GM23338 (cell line): Measurements from ENCODE around the gene ELFN1. TPM values are rescaled to one million over a fixed set of nuclear protein-coding genes. Genes with fewer than 3 reads are reported as not detected.

Experiments
- ATAC-seq: fragments of 200-7000 bp; cut with Tn5 transposase; 3 replicates; pipeline ENCODE4 v1.9.1; 2020
- DNase-seq: peaks from one replicate; pipeline ENCODE4 v3.0.0-alpha.2; 2015; ENCODE audit warnings: low spot score
- H2AFZ ChIP-seq: fragments of 200-600 bp; sonication (generic); 2 replicates; pipeline ENCODE4 v1.8.0; 2016; ENCODE audit warnings: antibody characterized with exemption, mild to moderate bottlenecking, moderate library complexity
- H3F3A ChIP-seq: fragments of 200-600 bp; sonication (generic); replicated peaks from 2 replicates; pipeline ENCODE4 v1.8.0; 2017; ENCODE audit warnings: antibody characterized with exemption, mixed run types, low read depth
- H3K27ac ChIP-seq: fragments of 200-600 bp; sonication (generic); 2 replicates; pipeline ENCODE4 v1.6.1; 2016; ENCODE audit warnings: low read depth
- H3K27me3 ChIP-seq: fragments of 200-600 bp; sonication (generic); 2 replicates; pipeline ENCODE4 v1.8.0; 2016; ENCODE audit warnings: mild to moderate bottlenecking, mixed run types, moderate library complexity; ENCODE audit not compliant: insufficient read depth
- H3K36me3 ChIP-seq: fragments of 200-600 bp; sonication (generic); 2 replicates; pipeline ENCODE4 v1.8.0; 2016; ENCODE audit warnings: mild to moderate bottlenecking; ENCODE audit not compliant: insufficient read depth
- H3K4me1 ChIP-seq: fragments of 200-600 bp; sonication (generic); 2 replicates; pipeline ENCODE4 v1.8.0; 2016; ENCODE audit warnings: mild to moderate bottlenecking, moderate library complexity; ENCODE audit not compliant: insufficient read depth
- H3K4me2 ChIP-seq: fragments of 200-600 bp; sonication (generic); 2 replicates; pipeline ENCODE4 v1.7.1; 2017; ENCODE audit warnings: mixed run types
- H3K4me3 ChIP-seq: fragments of 200-600 bp; sonication (generic); 2 replicates; pipeline ENCODE4 v1.6.1; 2016; ENCODE audit warnings: mixed run types
- H3K79me2 ChIP-seq: fragments of 200-600 bp; sonication (generic); replicated peaks from 2 replicates; pipeline ENCODE4 v1.8.0; 2017; ENCODE audit warnings: mild to moderate bottlenecking; ENCODE audit not compliant: insufficient read depth
- H3K9me2 ChIP-seq: fragments of 200-600 bp; sonication (generic); 2 replicates; pipeline ENCODE4 v1.8.0; 2017; ENCODE audit not compliant: insufficient read depth
- H4K20me1 ChIP-seq: fragments of 200-600 bp; sonication (generic); replicated peaks from 2 replicates; pipeline ENCODE4 v1.8.0; 2017; ENCODE audit warnings: mild to moderate bottlenecking; ENCODE audit not compliant: insufficient read depth
- H3K27ac Mint-ChIP-seq: 2 replicates; pipeline ENCODE4 v1.8.0; 2020; ENCODE audit warnings: inconsistent platforms, mild to moderate bottlenecking, moderate library complexity, mixed read lengths
- H3K27me3 Mint-ChIP-seq: 3 replicates; pipeline ENCODE4 v1.8.0; 2022; ENCODE audit warnings: low read depth, mild to moderate bottlenecking, moderate library complexity, mixed read lengths, inconsistent platforms; ENCODE audit not compliant: insufficient read depth, poor library complexity
- H3K36me3 Mint-ChIP-seq: 3 replicates; pipeline ENCODE4 v1.8.0; 2021; ENCODE audit warnings: low read depth, mild to moderate bottlenecking, inconsistent platforms, moderate library complexity, mixed read lengths
- H3K4me1 Mint-ChIP-seq: 3 replicates; pipeline ENCODE4 v1.8.0; 2020; ENCODE audit warnings: mild to moderate bottlenecking, inconsistent platforms, mixed read lengths
- H3K4me3 Mint-ChIP-seq: 3 replicates; pipeline ENCODE4 v1.8.0; 2021; ENCODE audit warnings: moderate library complexity, mild to moderate bottlenecking, inconsistent platforms, mixed read lengths
- H3K9me3 Mint-ChIP-seq: 3 replicates; pipeline ENCODE4 v1.8.0; 2020; ENCODE audit warnings: moderate library complexity, mild to moderate bottlenecking, inconsistent platforms, mixed read lengths
- CREB1 ChIP-seq: fragments of 250-450 bp; sonication (Bioruptor Pico); IDR thresholded peaks from 2 replicates; pipeline ENCODE4 v1.5.0; 2020; ENCODE audit warnings: low read depth, mild to moderate bottlenecking, moderate library complexity
- CTCF ChIP-seq, 2 experiments: fragments of 200-600 bp in 1 of 2; sonication (generic) in 1 of 2; conservative IDR thresholded peaks; 2 replicates each; pipeline versions ENCODE4 v1.5.1 to v1.6.1; 2016 to 2017; ENCODE audit warnings: antibody characterized with exemption in 2 of 2, low read depth in 2 of 2, mild to moderate bottlenecking in 2 of 2, moderate library complexity in 1 of 2
- EZH2 ChIP-seq: fragments of 200-600 bp; sonication (generic); IDR thresholded peaks from one replicate; pipeline ENCODE4 v1.8.0; 2017; ENCODE audit warnings: antibody characterized with exemption, mild to moderate bottlenecking, low read depth; ENCODE audit not compliant: unreplicated experiment
- EZH2phosphoT487 ChIP-seq: fragments of 200-600 bp; sonication (generic); IDR thresholded peaks from one replicate; pipeline ENCODE4 v1.8.1; 2018; ENCODE audit warnings: antibody characterized with exemption; ENCODE audit not compliant: unreplicated experiment
- JUNB ChIP-seq: IDR thresholded peaks from one replicate; pipeline ENCODE4 v1.6.1; 2016; ENCODE audit warnings: antibody characterized with exemption; ENCODE audit not compliant: unreplicated experiment
- NANOG ChIP-seq: IDR thresholded peaks from 2 replicates; pipeline ENCODE4 v1.6.1; 2016; ENCODE audit warnings: antibody characterized with exemption, borderline replicate concordance
- POLR2AphosphoS5 ChIP-seq: IDR thresholded peaks from 2 replicates; pipeline ENCODE4 v1.6.1; 2016; ENCODE audit warnings: antibody characterized with exemption, low read depth
- STAT1 ChIP-seq: IDR thresholded peaks from one replicate; pipeline ENCODE4 v1.6.1; 2016; ENCODE audit warnings: antibody characterized with exemption; ENCODE audit not compliant: unreplicated experiment
- ZNF114 ChIP-seq: fragments of 250-450 bp; sonication (Bioruptor Pico); IDR thresholded peaks from 2 replicates; pipeline ENCODE4 v1.5.0; 2020; ENCODE audit warnings: mild to moderate bottlenecking, moderate library complexity
- ZNF331 ChIP-seq: fragments of 250-450 bp; sonication (Bioruptor Pico); IDR thresholded peaks from 2 replicates; pipeline ENCODE4 v1.5.0; 2020; ENCODE audit warnings: low read depth, mild to moderate bottlenecking, moderate library complexity
- polyA plus RNA-seq: library from polyadenylated mRNA; unstranded; fragments of >200 nt; fragmentation: Nextera tagmentation; extraction: Ambion mirVana; gene quantifications from 2 replicates; pipeline ENCODE4 v1.2.1, GENCODE V29; 2016
- total RNA-seq: library from RNA; depleted of rRNA; stranded (reverse); fragments of >200 nt; shearing (Covaris generic); gene quantifications from 2 replicates; pipeline ENCODE4 v1.2.3, GENCODE V29; 2014
- TF ChIP-seq, protein P1 (sequence below): IDR thresholded peaks from 2 replicates; pipeline ENCODE4 v1.6.1; 2016; ENCODE audit warnings: antibody characterized with exemption
- TF ChIP-seq, protein P2 (sequence below): IDR thresholded peaks from one replicate; pipeline ENCODE4 v1.6.1; 2018; ENCODE audit warnings: antibody characterized with exemption; ENCODE audit not compliant: unreplicated experiment
- TF ChIP-seq, protein P3 (sequence below): fragments of 250-450 bp; sonication (Bioruptor Pico); IDR thresholded peaks from 2 replicates; pipeline ENCODE4 v1.5.0; 2020; ENCODE audit warnings: mild to moderate bottlenecking, moderate library complexity

ELFN1 gene
- total and polyA plus RNA-seq, 2 experiments from 2014 or later, result 0.08 to 3.5 TPM

DNA sequence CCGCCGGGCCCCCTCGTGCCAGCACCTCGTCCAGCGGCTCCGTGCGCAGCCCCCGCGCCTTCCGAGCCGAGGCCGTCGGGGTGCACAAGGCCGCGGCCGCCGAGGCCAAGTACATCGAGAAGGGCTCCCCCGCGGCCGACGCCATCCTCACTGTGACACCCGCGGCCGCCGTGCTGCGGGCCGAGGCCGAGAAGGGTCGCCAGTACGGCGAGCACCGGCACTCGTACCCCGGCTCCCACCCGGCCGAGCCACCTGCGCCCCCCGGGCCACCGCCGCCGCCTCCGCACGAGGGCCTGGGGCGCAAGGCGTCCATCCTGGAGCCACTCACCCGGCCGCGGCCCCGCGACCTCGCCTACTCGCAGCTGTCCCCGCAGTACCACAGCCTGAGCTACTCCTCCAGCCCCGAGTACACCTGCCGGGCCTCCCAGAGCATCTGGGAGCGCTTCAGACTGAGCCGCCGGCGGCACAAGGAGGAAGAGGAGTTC lies 76.5 kb downstream of the ELFN1 start:
- H3K9me3 Mint-ChIP-seq, result no peaks in the 10 kb centered on the region
- Histone ChIP-seq H3F3A (no peaks in the 10 kb centered on the region), H4K20me1 (no peaks in the 10 kb centered on the region), H3K79me2 (no peaks in the 10 kb centered on the region), H3K36me3 (no peaks in the 10 kb centered on the region), H3K9me2 (no peaks in the 10 kb centered on the region), H3K4me2 (no peak overlapping the region), H3K27ac (no peak overlapping the region), H3K4me3 (no peak overlapping the region), H2AFZ (no peak overlapping the region), H3K27me3 (no peaks in the 10 kb centered on the region), H3K4me1 (no peaks in the 10 kb centered on the region)
- ATAC-seq, result no peak; the same call in 2 of the 3 replicates
- DNase-seq, result no peak
- H3K27me3 Mint-ChIP-seq, result peaks cover 8% of the 10 kb centered on the region
- H3K27ac Mint-ChIP-seq, result no peak overlapping the region
- peaks cover 3% of the 10 kb centered on the region; the same call in 2 of the 3 replicates for H3K4me1 Mint-ChIP-seq
- H3K4me3 Mint-ChIP-seq, result no peak overlapping the region
- TF ChIP-seq ZNF114 (CRISPR knock-in tag), result no peak
- TF ChIP-seq, protein P1, sequence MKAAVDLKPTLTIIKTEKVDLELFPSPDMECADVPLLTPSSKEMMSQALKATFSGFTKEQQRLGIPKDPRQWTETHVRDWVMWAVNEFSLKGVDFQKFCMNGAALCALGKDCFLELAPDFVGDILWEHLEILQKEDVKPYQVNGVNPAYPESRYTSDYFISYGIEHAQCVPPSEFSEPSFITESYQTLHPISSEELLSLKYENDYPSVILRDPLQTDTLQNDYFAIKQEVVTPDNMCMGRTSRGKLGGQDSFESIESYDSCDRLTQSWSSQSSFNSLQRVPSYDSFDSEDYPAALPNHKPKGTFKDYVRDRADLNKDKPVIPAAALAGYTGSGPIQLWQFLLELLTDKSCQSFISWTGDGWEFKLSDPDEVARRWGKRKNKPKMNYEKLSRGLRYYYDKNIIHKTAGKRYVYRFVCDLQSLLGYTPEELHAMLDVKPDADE, result no peak
- TF ChIP-seq POLR2AphosphoS5, result no peak
- TF ChIP-seq EZH2phosphoT487, result no peak
- TF ChIP-seq JUNB, result no peak
- TF ChIP-seq, protein P2, sequence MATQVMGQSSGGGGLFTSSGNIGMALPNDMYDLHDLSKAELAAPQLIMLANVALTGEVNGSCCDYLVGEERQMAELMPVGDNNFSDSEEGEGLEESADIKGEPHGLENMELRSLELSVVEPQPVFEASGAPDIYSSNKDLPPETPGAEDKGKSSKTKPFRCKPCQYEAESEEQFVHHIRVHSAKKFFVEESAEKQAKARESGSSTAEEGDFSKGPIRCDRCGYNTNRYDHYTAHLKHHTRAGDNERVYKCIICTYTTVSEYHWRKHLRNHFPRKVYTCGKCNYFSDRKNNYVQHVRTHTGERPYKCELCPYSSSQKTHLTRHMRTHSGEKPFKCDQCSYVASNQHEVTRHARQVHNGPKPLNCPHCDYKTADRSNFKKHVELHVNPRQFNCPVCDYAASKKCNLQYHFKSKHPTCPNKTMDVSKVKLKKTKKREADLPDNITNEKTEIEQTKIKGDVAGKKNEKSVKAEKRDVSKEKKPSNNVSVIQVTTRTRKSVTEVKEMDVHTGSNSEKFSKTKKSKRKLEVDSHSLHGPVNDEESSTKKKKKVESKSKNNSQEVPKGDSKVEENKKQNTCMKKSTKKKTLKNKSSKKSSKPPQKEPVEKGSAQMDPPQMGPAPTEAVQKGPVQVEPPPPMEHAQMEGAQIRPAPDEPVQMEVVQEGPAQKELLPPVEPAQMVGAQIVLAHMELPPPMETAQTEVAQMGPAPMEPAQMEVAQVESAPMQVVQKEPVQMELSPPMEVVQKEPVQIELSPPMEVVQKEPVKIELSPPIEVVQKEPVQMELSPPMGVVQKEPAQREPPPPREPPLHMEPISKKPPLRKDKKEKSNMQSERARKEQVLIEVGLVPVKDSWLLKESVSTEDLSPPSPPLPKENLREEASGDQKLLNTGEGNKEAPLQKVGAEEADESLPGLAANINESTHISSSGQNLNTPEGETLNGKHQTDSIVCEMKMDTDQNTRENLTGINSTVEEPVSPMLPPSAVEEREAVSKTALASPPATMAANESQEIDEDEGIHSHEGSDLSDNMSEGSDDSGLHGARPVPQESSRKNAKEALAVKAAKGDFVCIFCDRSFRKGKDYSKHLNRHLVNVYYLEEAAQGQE, result no peak
- TF ChIP-seq NANOG, result no peak
- no peak for TF ChIP-seq STAT1
- no peak for TF ChIP-seq EZH2
- TF ChIP-seq, protein P3, sequence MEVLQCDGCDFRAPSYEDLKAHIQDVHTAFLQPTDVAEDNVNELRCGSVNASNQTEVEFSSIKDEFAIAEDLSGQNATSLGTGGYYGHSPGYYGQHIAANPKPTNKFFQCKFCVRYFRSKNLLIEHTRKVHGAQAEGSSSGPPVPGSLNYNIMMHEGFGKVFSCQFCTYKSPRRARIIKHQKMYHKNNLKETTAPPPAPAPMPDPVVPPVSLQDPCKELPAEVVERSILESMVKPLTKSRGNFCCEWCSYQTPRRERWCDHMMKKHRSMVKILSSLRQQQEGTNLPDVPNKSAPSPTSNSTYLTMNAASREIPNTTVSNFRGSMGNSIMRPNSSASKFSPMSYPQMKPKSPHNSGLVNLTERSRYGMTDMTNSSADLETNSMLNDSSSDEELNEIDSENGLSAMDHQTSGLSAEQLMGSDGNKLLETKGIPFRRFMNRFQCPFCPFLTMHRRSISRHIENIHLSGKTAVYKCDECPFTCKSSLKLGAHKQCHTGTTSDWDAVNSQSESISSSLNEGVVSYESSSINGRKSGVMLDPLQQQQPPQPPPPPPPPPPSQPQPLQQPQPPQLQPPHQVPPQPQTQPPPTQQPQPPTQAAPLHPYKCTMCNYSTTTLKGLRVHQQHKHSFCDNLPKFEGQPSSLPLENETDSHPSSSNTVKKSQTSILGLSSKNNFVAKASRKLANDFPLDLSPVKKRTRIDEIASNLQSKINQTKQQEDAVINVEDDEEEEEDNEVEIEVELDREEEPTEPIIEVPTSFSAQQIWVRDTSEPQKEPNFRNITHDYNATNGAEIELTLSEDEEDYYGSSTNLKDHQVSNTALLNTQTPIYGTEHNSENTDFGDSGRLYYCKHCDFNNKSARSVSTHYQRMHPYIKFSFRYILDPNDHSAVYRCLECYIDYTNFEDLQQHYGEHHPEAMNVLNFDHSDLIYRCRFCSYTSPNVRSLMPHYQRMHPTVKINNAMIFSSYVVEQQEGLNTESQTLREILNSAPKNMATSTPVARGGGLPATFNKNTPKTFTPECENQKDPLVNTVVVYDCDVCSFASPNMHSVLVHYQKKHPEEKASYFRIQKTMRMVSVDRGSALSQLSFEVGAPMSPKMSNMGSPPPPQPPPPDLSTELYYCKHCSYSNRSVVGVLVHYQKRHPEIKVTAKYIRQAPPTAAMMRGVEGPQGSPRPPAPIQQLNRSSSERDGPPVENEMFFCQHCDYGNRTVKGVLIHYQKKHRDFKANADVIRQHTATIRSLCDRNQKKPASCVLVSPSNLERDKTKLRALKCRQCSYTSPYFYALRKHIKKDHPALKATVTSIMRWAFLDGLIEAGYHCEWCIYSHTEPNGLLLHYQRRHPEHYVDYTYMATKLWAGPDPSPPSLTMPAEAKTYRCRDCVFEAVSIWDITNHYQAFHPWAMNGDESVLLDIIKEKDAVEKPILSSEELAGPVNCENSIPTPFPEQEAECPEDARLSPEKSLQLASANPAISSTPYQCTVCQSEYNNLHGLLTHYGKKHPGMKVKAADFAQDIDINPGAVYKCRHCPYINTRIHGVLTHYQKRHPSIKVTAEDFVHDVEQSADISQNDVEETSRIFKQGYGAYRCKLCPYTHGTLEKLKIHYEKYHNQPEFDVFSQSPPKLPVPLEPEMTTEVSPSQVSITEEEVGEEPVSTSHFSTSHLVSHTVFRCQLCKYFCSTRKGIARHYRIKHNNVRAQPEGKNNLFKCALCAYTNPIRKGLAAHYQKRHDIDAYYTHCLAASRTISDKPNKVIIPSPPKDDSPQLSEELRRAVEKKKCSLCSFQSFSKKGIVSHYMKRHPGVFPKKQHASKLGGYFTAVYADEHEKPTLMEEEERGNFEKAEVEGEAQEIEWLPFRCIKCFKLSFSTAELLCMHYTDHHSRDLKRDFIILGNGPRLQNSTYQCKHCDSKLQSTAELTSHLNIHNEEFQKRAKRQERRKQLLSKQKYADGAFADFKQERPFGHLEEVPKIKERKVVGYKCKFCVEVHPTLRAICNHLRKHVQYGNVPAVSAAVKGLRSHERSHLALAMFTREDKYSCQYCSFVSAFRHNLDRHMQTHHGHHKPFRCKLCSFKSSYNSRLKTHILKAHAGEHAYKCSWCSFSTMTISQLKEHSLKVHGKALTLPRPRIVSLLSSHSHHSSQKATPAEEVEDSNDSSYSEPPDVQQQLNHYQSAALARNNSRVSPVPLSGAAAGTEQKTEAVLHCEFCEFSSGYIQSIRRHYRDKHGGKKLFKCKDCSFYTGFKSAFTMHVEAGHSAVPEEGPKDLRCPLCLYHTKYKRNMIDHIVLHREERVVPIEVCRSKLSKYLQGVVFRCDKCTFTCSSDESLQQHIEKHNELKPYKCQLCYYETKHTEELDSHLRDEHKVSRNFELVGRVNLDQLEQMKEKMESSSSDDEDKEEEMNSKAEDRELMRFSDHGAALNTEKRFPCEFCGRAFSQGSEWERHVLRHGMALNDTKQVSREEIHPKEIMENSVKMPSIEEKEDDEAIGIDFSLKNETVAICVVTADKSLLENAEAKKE (CRISPR knock-in tag), result no peak
- no peak for TF ChIP-seq CREB1 (CRISPR knock-in tag)
- no peak for TF ChIP-seq CTCF (conservative IDR thresholded peaks at IDR 0.05; ENCODE audit: low read depth in 2 of 2)
- no peak for TF ChIP-seq ZNF331
- no peaks in the 10 kb centered on the region; the same call in 2 of the 3 replicates for H3K36me3 Mint-ChIP-seq
